ENCODE measurements around the gene TTYH3. TPM values are rescaled to one million over a fixed set of nuclear protein-coding genes. Genes with fewer than 3 reads are reported as not detected.

The TTYH3 gene
- total and polyA plus RNA-seq, 3 donors from 2014 or later, result 35.6 to 69.9 (median 59.5) TPM

DNA sequence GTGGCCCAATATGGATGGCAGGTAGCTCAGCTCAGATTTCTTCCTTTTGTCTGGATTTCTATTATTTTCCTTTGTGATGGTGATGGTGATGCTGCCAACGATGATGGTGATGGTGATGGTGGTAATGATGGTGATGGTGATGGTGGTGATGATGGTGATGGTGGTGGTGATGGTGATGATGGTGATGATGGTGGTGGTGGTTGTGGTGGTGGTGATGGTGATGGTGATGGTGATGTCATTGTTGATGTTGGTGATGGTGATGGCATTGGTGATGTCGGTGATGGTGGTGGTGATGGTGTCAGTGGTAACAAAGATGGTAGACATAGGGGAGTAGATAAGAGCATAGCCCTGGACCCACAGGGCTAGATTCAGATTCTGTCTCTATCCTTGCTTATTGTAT lies 25.4 kb downstream of the TTYH3 start:
- WGBS, 2 donors, result 88 to 98% methylated on average over 2 of the region's 2 CpGs
- H3K9me3 ChIP-seq, result no peaks in the 10 kb centered on the region
- H3K4me3 ChIP-seq, result no peak overlapping the region
- H3K36me3 ChIP-seq (ENCODE audit: low read depth, missing control alignments), result no peaks in the 10 kb centered on the region
- no peak for DNase-seq
- H3K4me1 ChIP-seq, result no peaks in the 10 kb centered on the region
- intact Hi-C loops (cut with DNase I; ENCODE audit: low total_unique reads), result no loop called here
- TF ChIP-seq CTCF (IDR thresholded peaks at IDR 0.05) (no peak), POLR2A (IDR thresholded peaks at IDR 0.05) (no peak)
- no peak overlapping the region for H3K27ac ChIP-seq
- no peaks in the 10 kb centered on the region for H3K27me3 ChIP-seq

GRCh38 chr7:2657920-2658671 lies 26.3 kb downstream of the TTYH3 start:
- intact Hi-C loops (cut with DNase I; ENCODE audit: low total_unique reads), result no loop called here
- WGBS, 2 donors, result 91 to 92% methylated on average over 7 to 32 of the region's 33 CpGs
- TF ChIP-seq POLR2A (IDR thresholded peaks at IDR 0.05), result no peak

DNA sequence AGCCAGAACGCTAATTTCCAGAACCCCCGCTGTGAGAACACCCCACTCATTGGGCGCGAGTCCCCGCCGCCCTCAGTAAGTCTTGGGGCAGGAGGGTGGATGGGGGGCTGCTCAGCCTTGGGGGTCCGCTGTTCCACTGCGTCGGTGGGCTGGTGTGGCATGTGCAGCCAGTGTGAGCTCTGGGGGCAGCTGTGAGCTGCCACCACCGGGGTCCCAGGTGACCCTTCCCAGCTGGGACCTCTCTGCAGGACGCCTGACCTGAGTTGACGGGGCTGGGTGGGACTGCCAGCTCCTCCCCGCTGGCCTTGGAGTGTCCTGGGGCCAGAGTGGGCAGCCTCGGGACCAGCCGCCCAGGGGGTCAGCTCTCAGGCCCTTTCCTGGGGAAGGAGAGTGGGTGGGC lies 27.2 kb downstream of the TTYH3 start:
- no peaks in the 10 kb centered on the region for H3K9me3 ChIP-seq
- intact Hi-C loops (cut with DNase I; ENCODE audit: low total_unique reads), result no loop called here
- peaks cover 13% of the 10 kb centered on the region for H3K4me1 ChIP-seq
- no peak overlapping the region for H3K27ac ChIP-seq
- TF ChIP-seq CTCF (IDR thresholded peaks at IDR 0.05), result no peak
- TF ChIP-seq POLR2A (IDR thresholded peaks at IDR 0.05), result no peak
- DNase-seq, result no peak
- H3K27me3 ChIP-seq, result no peaks in the 10 kb centered on the region
- WGBS, 2 donors, result 93 to 97% methylated on average over 3 to 14 of the region's 15 CpGs
- H3K36me3 ChIP-seq (ENCODE audit: low read depth, missing control alignments), result no peaks in the 10 kb centered on the region
- no peak overlapping the region for H3K4me3 ChIP-seq

More at GRCh38 chr7:2657920-2658671, 26.3 kb downstream of the TTYH3 start:
- Histone ChIP-seq H3K4me3 (no peak overlapping the region), H3K36me3 (ENCODE audit: low read depth, missing control alignments) (no peaks in the 10 kb centered on the region), H3K27ac (no peak overlapping the region), H3K27me3 (no peaks in the 10 kb centered on the region), H3K4me1 (peaks cover 6% of the 10 kb centered on the region), H3K9me3 (no peaks in the 10 kb centered on the region)
- no peak for DNase-seq

DNA sequence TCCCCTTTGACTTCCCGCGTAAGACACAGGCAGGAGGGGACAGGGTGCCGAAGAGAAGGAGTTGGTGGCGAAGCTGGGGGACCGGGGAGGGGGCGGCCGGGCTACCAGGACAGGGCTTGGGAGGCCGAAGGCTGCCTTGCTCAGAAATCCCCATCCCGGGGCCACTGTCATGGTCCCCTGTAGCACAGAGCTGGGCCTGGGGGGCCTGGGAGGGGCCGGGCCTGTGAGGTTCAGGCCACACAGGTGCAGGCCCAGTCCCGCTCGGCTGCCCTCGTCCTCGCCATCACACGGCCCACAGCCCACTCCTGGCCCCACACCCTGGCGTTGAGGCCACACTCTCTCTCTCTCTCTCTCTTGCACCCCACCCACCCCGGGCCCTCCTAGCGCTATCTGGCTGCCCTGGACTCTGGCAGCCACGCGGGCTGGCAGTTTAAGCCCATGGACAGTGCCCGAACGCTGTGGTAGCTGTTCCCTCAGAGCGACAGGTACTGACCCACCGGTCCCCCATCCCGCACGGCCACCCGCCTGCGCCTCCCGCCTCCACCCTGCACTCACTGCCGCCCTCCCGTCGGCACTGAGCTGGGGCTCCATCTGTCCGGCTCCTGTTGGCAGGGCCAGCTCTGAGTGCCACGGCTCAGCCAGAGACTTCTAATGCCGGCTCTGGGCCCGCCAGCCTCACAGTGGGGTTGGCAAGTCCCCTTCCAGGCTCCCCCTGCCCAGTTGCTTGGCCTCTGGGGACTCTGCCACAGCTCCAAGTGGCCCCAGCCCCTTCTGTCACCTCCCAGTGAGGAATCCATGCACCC lies 28.0 kb downstream of the TTYH3 start:
- peaks cover 13% of the 10 kb centered on the region for H3K4me1 ChIP-seq
- intact Hi-C loops (cut with DNase I; ENCODE audit: low total_unique reads), result no loop called here
- DNase-seq, result no peak
- H3K27me3 ChIP-seq, result no peaks in the 10 kb centered on the region
- no peaks in the 10 kb centered on the region for H3K36me3 ChIP-seq (ENCODE audit: low read depth, missing control alignments)
- no peak overlapping the region for H3K4me3 ChIP-seq
- H3K27ac ChIP-seq, result no peak overlapping the region
- 90 to 92% methylated on average over 10 to 36 of the region's 36 CpGs for WGBS, 2 donors
- TF ChIP-seq POLR2A (IDR thresholded peaks at IDR 0.05) (no peak), CTCF (IDR thresholded peaks at IDR 0.05) (no peak)
- H3K9me3 ChIP-seq, result no peaks in the 10 kb centered on the region

GRCh38 chr7:2660359-2661095 lies 28.7 kb downstream of the TTYH3 start:
- WGBS, 2 donors, result 92 to 100% methylated on average over 1 to 32 of the region's 36 CpGs
- no peaks in the 10 kb centered on the region for H3K9me3 ChIP-seq
- TF ChIP-seq CTCF (IDR thresholded peaks at IDR 0.05) (no peak), POLR2A (IDR thresholded peaks at IDR 0.05) (no peak)
- no peaks in the 10 kb centered on the region for H3K36me3 ChIP-seq (ENCODE audit: low read depth, missing control alignments)
- peaks cover 13% of the 10 kb centered on the region for H3K4me1 ChIP-seq
- H3K27ac ChIP-seq, result no peak overlapping the region
- no peak overlapping the region for H3K4me3 ChIP-seq
- DNase-seq, result no peak
- intact Hi-C loops (cut with DNase I; ENCODE audit: low total_unique reads), result no loop called here
- H3K27me3 ChIP-seq, result no peaks in the 10 kb centered on the region
